H1 (cell line): ENCODE data around the gene UNC50.

Source experiments
- EGR1 ChIP-seq: IDR thresholded peaks from 2 replicates; pipeline ENCODE4 v1.6.1; 2011; ENCODE audit warnings: low read depth, low read length, borderline replicate concordance
- EP300 ChIP-seq, 2 experiments: IDR thresholded peaks; 1 replicate in 1 of 2; 2 replicates in 1 of 2; pipeline ENCODE4 v1.6.1; 2011 to 2012; ENCODE audit warnings: low read depth in 2 of 2, low read length in 2 of 2, mild to moderate bottlenecking in 2 of 2, borderline replicate concordance in 1 of 2, inconsistent platforms in 1 of 2, moderate library complexity in 1 of 2
- EZH2 ChIP-seq: fragments of 200-600 bp; sonication (generic); IDR thresholded peaks from 2 replicates; pipeline ENCODE4 v1.7.1; 2012; ENCODE audit warnings: low read depth, mild to moderate bottlenecking, moderate library complexity, low read length, inconsistent platforms; ENCODE audit not compliant: severe bottlenecking
- MAFK ChIP-seq: IDR thresholded peaks from 2 replicates; pipeline ENCODE4 v1.6.1; 2012; ENCODE audit warnings: low read depth, mild to moderate bottlenecking, improper control_type of control experiment, low read length
- POLR2A ChIP-seq, 2 experiments: IDR thresholded peaks; 1 replicate in 1 of 2; 2 replicates in 1 of 2; pipeline ENCODE4 v1.6.1; 2011; ENCODE audit warnings: low read depth in 2 of 2, low read length in 2 of 2, mild to moderate bottlenecking in 2 of 2; ENCODE audit errors: control extremely low read depth in 1 of 2
- SIN3A ChIP-seq, 2 experiments: IDR thresholded peaks in 1 of 2; conservative IDR thresholded peaks in 1 of 2; 2 replicates each; pipeline ENCODE4 v1.6.1; 2011 to 2012; ENCODE audit warnings: low read length in 2 of 2, improper control_type of control experiment in 1 of 2, low read depth in 1 of 2, mild to moderate bottlenecking in 1 of 2
- TF ChIP-seq, protein P1 (sequence below): IDR thresholded peaks from 2 replicates; pipeline ENCODE4 v1.6.1; 2011; ENCODE audit warnings: low read depth, mild to moderate bottlenecking, low read length; ENCODE audit not compliant: insufficient read depth

DNA sequence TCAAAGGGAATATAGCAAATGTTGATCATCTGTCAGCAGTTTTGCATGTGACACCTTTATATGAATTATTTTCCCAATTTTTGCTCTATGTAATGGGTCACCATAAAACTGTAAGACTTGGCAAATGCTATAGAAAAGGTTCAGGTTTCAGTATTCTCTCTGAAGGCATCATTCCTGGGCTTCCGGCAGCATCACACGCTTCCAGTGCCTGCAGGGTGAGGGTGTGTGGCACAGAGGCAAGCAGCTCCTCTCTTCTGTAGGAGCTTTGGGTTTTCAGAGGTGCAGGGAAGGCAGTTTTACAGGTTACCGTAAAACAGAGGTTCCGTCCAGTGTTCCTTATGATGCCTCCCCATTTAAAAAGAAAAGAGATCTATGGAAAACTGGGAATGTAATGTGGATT lies 18.9 kb upstream of the UNC50 start:
- TF ChIP-seq EGR1 (no peak), MAFK (no peak), SIN3A (conservative IDR thresholded peaks at IDR 0.05 in 1 of 2, IDR thresholded peaks at IDR 0.05 in 1 of 2; ENCODE audit: low read depth in 1 of 2, low read length in 2 of 2) (no peak), EP300 (IDR thresholded peaks at IDR 0.05; ENCODE audit: borderline replicate concordance in 1 of 2, low read depth in 2 of 2, low read length in 2 of 2) (no peak), POLR2A (IDR thresholded peaks at IDR 0.05; ENCODE audit: control extremely low read depth in 1 of 2, low read depth in 2 of 2, low read length in 2 of 2) (no peak), EZH2 (no peak)
- TF ChIP-seq, protein P1, sequence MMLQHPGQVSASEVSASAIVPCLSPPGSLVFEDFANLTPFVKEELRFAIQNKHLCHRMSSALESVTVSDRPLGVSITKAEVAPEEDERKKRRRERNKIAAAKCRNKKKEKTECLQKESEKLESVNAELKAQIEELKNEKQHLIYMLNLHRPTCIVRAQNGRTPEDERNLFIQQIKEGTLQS, result no peak
